Activated T-helper 17 cell treated with anti-CD3 and anti-CD28 coated beads, Interleukin-2, amount 50 U/mL, for 72 hours (primary cell): Measurements from ENCODE around the gene NKX2-1. TPM values are rescaled to one million over a fixed set of nuclear protein-coding genes. Genes with fewer than 3 reads are reported as not detected.

ENCODE experiments used
- ATAC-seq: fragments of 150-1000 bp; cut with Tn5 transposase; replicated peaks from 2 replicates; pipeline ENCODE4 v1.10.0; 2021; ENCODE audit warnings: mild to moderate bottlenecking, moderate library complexity
- H3K27ac Mint-ChIP-seq: one replicate; pipeline ENCODE4 v1.8.0; 2022; ENCODE audit warnings: mixed read lengths
- H3K27me3 Mint-ChIP-seq: one replicate; pipeline ENCODE4 v1.8.0; 2022; ENCODE audit warnings: mixed read lengths
- H3K36me3 Mint-ChIP-seq: one replicate; pipeline ENCODE4 v1.8.0; 2022; ENCODE audit warnings: low read depth, mild to moderate bottlenecking, mixed read lengths
- H3K4me1 Mint-ChIP-seq: one replicate; pipeline ENCODE4 v1.8.0; 2022; ENCODE audit warnings: mixed read lengths
- H3K4me3 Mint-ChIP-seq: one replicate; pipeline ENCODE4 v1.8.0; 2022; ENCODE audit warnings: mild to moderate bottlenecking, mixed read lengths
- H3K9me3 Mint-ChIP-seq: one replicate; pipeline ENCODE4 v1.8.0; 2022; ENCODE audit warnings: mixed read lengths
- total RNA-seq, 2 donors: library from RNA; stranded (reverse); gene quantifications; one replicate each; pipeline ENCODE4 v1.2.3, GENCODE V29; 2022

Gene NKX2-1
- total RNA-seq, 2 donors from 2014 or later, result not detected

DNA sequence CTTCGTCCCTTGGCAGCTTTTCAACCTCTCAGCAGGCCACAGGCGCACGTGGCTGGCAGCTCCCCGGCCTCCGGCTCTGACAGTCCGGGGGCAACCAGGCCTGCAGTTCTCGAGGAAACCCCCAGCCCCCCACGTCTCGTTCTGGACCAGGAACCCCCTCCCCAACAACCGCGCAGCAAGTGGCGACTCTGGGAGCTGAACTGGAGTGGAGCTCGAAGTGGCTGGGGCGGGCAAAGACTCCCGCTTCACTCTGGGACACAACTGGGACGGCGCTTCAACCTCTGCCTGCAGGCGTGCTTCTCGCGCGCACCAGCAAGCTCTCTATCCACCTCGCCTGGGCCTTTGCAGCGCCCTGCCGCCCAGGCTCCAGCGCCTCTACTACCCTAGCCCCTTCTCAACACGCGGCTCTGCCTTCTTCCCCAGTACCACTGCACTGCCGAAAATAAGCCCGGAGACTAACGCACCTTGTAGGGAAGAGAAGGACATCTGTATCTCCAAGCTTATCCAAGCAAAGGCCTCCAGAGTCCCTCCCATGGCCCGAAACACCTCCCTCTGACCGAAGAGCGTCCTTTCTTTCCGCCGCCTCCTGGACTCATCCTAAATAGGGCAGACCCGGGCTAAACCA, 2.4 kb upstream of the NKX2-1 start:
- ATAC-seq, result no peak
- H3K27ac Mint-ChIP-seq, result no peak overlapping the region
- H3K36me3 Mint-ChIP-seq, result peaks cover 5% of the 10 kb centered on the region
- no peaks in the 10 kb centered on the region for H3K9me3 Mint-ChIP-seq
- H3K27me3 Mint-ChIP-seq, result peaks cover 54% of the 10 kb centered on the region
- H3K4me1 Mint-ChIP-seq, result peaks cover 3% of the 10 kb centered on the region
- H3K4me3 Mint-ChIP-seq, result peak overlapping the region; percentile 17

DNA sequence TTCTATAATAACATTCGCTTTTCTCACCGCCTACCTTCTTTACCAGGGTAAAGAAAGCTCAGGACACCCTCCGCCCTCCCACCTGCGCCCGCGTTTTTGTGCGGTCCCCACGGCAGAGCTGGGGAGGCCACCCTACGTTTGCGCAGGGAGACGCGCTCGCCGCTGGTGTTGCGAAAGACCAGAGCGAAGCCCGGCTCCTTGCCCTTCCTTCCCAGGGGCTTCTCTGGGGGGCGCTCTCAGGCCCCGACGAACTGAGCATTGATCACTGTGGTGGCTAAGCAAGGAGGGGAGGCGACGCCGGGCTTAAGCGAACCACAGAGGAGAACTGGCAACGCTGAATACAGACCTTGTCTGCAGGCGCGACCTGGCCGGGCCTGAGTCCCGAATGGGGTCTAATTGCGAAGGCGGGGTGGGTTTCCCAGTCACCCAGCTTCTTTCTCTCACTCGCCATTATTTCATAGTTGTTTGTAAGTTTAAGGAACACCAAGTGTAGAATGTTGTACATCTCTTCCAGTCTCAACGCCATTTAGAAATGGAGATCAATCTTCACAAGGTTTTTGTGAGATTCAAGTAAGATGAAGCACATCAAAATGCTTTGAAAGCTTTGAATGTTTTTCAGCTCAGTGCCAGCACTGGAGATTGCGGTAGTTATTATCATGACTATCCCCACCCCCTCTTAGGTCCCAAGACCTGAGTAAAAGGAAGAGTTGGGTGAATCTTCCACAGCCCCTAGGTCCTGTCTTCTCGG, 1.7 kb upstream of the NKX2-1 start:
- H3K4me1 Mint-ChIP-seq, result peaks cover 3% of the 10 kb centered on the region
- H3K27me3 Mint-ChIP-seq, result peaks cover 51% of the 10 kb centered on the region
- no peak overlapping the region for H3K27ac Mint-ChIP-seq
- ATAC-seq, result no peak
- H3K4me3 Mint-ChIP-seq, result peak overlapping the region; percentile 17
- no peaks in the 10 kb centered on the region for H3K9me3 Mint-ChIP-seq
- peaks cover 5% of the 10 kb centered on the region for H3K36me3 Mint-ChIP-seq

DNA sequence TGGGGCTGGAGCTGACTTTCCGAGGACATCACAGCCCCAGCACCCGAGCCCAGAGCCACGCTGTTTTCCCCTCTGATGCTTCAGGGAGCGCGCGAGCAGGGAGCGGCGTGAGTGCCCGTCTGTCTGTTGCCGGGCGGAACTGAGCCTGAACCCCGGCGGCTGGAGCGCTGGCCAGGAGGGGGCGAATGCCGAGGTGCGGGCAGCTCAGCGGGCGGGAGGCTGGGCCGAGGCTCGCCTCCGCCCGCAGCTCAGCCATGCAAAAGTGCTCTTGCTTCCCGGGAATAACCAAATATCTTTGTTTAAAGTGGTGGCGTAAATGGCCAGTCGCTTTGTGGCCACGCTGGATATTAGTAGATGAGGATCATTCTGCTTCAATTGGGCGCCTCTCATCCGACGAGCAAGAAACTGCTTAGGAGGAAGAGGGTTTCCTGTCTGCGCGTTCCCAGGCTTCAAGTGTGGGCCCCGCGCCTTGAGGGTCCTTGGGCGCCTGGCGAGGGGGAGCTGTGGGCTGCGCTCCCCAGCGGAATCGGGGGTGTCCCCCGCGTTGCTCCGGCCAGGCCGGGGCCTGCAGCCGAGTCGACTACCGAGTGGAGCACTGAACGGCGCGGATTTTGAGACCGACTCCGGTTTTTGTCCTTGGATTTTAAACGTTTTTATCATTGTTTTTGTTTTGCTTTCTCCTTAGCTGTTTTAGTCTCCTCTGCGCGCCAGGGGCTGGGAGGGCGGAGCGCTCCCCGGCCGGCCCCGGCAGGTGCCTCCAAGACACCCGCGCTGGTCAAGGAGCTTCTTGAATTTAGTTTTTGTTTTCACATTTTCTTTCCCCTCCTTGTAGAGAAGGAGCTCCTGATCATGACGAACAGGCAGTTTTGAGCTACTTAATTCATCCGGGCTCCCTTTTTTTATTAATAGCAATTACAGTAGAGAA, 831 bp upstream of the NKX2-1 start:
- no peak for ATAC-seq
- Mint-ChIP-seq H3K27ac (no peak overlapping the region), H3K27me3 (peaks cover 51% of the 10 kb centered on the region), H3K4me3 (peak overlapping the region; percentile 27), H3K4me1 (peaks cover 3% of the 10 kb centered on the region), H3K36me3 (peaks cover 5% of the 10 kb centered on the region), H3K9me3 (no peaks in the 10 kb centered on the region)

DNA sequence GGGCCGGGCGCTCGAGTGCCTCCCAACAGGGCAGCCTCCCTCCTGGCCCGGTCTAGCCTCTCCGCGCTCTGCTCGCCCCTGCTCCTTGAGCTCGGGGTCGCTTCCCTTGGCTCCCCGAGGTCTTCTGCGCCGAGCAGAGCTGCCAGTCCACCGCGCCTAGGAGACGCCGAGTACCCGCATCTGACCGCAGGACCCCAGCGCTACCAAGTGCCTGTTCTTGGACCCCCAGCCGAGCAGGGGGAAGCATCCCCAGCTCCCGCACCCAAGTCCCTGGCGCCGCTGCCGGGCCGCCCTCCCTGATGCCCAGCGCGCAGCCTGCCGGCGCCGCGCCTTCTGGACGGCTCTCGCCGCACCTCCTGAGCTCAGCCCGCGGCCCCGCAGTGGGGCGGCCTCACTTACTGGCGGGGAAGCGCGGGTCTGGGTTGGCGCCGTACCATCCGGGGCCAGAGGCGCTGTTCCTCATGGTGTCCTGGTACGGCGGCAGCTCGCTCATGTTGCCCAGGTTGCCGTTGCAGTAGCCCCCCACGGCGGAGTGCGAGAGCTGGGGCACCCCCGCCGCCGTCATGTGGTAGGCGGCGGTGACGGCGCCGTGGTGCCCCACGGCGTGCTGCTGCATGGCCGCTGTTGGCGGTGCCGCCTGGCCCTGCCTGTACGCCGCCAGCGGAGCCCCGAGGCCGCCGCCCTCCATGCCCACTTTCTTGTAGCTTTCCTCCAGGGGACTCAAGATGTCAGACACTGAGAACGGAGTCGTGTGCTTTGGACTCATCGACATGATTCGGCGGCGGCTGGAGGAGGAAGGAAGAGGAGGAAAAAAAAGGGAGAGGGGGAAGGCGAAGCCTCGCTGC, 1.2 kb downstream of the NKX2-1 start:
- Mint-ChIP-seq H3K4me3 (peak overlapping the region; percentile 65), H3K27me3 (peaks cover 58% of the 10 kb centered on the region), H3K27ac (no peak overlapping the region)

DNA sequence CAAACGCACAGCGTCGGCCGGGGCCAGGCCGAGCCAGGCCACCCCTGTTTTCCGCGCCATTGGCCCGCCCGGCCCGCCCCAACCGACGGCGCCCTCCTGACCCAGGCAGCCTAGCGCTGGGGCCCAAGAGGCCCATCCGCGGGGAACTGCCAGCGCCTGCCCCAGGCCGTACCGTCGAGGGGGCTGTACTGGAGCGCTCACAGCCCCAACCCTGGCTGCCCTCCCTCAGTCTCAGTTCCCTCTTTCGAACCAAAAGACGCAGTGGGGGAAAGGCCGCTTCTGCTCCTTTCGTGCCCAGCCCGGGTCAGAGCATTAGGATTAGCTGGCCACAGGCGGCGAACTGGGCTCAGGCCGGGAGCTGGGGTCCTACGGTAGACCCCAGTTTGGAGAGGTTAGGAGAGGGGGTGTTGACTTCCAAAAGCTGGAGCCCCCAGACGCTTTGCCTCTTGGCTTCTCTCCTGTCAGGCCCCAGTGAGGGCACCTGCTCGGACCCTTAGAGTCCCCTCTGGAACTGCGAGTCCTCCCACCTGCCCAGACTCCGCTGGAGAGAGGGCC, 1.9 kb downstream of the NKX2-1 start:
- H3K4me1 Mint-ChIP-seq, result peaks cover 3% of the 10 kb centered on the region
- H3K9me3 Mint-ChIP-seq, result no peaks in the 10 kb centered on the region
- no peak overlapping the region for H3K4me3 Mint-ChIP-seq
- no peak overlapping the region for H3K27ac Mint-ChIP-seq
- H3K27me3 Mint-ChIP-seq, result peaks cover 58% of the 10 kb centered on the region
- no peak for ATAC-seq
- H3K36me3 Mint-ChIP-seq, result peaks cover 5% of the 10 kb centered on the region

More for the DNA sequence above, 1.2 kb downstream of the NKX2-1 start:
- H3K36me3 Mint-ChIP-seq, result peaks cover 5% of the 10 kb centered on the region
- peaks cover 3% of the 10 kb centered on the region for H3K4me1 Mint-ChIP-seq
- ATAC-seq, result no peak
- H3K9me3 Mint-ChIP-seq, result no peaks in the 10 kb centered on the region

DNA sequence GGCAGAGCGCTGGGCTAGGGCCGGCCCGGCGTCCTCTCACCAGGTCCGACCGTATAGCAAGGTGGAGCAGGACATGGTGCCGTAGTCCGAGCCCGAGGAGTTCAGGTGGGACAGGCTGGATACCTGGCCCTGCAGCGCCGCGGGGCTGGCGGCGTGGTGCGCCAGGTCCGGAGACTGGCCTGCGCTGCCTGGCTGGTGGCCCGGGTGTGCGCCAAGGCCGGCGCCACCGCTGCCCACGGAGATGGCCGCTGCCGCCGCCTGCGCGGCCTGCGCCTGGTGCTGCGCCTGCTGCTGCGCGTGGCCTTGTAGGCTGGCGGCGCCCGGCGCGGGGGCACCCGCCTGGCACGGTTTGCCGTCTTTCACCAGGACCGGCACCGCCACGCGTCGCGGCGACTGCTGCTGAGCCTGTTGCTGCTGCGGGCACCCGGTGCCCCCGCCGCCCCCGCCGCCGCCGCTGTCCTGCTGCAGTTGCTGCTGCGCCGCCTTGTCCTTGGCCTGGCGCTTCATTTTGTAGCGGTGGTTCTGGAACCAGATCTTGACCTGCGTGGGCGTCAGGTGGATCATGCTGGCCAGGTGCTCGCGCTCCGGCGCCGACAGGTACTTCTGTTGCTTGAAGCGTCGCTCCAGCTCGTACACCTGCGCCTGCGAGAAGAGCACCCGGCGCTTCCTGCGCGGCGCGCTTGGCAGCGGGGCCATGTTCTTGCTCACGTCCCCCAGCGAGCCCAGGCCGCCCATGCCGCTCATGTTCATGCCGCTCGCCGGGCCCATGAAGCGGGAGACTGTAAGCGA, 2.6 kb downstream of the NKX2-1 start:
- Mint-ChIP-seq H3K27ac (no peak overlapping the region), H3K36me3 (peaks cover 5% of the 10 kb centered on the region), H3K4me1 (peaks cover 3% of the 10 kb centered on the region), H3K27me3 (peaks cover 60% of the 10 kb centered on the region), H3K4me3 (no peak overlapping the region), H3K9me3 (no peaks in the 10 kb centered on the region)
- no peak for ATAC-seq

DNA sequence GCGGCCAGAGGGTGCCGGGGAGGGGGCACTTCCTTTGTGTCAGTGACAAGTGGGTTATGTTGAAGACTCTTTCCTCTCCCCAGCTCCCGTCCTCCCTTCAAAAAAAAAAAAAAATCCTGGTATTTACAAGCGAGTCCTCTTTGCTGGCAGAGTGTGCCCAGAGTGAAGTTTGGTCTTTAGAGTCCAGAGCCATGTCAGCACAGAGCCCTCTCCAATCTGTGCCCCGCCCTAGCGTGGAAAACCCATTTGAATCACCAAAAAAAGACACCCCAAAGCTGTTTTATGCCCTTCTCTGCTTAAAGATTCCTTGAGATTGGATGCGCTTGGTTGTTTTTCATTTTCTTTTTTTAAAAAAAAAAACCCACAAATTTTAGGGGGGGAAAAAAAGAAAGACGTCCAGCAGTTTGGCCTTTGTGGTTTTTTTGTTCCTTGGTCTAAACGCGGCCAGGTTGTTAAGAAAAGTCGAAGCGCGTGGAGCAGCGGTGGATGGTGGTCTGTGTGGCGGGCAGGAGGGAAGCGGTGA, 3.3 kb downstream of the NKX2-1 start:
- Mint-ChIP-seq H3K27ac (no peak overlapping the region), H3K4me1 (peaks cover 3% of the 10 kb centered on the region), H3K27me3 (peaks cover 60% of the 10 kb centered on the region), H3K4me3 (no peak overlapping the region), H3K9me3 (no peaks in the 10 kb centered on the region), H3K36me3 (peaks cover under 1% of the 10 kb centered on the region)
- no peak for ATAC-seq

DNA sequence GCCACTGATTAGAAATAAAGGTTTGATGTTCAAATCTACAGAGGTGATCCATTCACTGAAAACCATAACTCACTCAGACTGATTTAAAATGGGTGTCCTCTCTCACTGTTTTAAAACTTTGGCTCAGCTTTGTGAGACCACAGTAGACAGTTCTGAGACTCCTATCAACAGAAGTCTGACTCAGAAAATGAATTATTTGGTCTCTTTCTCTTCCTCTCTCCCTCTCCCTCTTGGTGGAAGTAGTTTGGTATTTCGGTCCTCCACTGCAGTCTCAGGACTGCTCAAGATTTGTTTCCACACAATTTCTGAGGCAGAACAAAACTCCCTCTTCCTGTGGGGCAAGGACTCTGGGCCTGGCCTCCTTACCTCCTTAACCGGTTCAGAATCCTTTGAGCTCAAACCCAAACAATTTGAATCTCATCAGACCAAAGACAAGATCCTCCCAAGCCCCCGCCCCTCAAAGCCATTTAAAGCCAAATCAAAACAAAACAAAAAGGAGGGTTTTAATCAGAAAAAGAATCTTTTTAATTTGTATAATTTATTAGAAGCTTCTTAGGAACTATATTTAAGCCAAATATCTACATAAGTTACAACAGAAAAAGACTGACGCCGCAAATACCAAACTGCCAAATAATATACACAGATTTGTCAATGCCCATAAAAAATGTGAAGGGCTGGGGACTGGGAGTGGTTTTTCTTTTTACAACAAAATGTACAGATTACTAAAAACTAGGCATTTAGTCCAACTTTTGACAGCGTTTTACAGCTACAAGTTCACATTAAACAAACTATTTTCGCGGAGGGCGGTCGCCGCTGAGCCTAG, 3.9 kb downstream of the NKX2-1 start:
- Mint-ChIP-seq H3K36me3 (no peaks in the 10 kb centered on the region), H3K4me1 (peaks cover 3% of the 10 kb centered on the region), H3K4me3 (no peak overlapping the region), H3K27ac (no peak overlapping the region), H3K9me3 (no peaks in the 10 kb centered on the region), H3K27me3 (peaks cover 57% of the 10 kb centered on the region)
- ATAC-seq, result no peak

DNA sequence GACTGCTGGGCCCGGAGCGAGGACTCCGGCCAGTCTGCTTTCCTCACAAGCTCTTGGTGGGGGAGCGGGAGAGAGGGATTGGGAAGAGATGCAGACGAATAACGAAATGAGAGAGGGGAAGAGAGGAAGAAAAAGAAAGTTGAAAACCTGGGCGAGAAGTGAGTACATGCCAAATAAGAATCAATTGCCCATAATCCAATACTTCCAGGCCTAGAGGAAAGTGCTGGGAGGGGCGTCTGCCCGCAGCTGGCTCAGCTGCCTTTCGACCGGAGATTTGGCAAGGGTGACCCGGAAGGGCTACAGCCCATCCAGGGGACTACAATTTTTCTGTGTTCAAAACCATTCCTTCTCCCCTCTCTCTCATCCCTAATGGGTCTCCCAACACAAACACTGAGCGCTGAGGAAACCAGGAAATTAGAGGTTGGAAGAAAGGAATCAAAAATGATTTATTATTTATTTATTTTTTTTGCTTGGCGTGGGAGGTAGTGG, 4.9 kb downstream of the NKX2-1 start:
- H3K4me1 Mint-ChIP-seq, result peaks cover 3% of the 10 kb centered on the region
- no peak overlapping the region for H3K4me3 Mint-ChIP-seq
- no peaks in the 10 kb centered on the region for H3K36me3 Mint-ChIP-seq
- H3K9me3 Mint-ChIP-seq, result no peaks in the 10 kb centered on the region
- H3K27me3 Mint-ChIP-seq, result peaks cover 63% of the 10 kb centered on the region
- ATAC-seq, result no peak
- H3K27ac Mint-ChIP-seq, result no peak overlapping the region

DNA sequence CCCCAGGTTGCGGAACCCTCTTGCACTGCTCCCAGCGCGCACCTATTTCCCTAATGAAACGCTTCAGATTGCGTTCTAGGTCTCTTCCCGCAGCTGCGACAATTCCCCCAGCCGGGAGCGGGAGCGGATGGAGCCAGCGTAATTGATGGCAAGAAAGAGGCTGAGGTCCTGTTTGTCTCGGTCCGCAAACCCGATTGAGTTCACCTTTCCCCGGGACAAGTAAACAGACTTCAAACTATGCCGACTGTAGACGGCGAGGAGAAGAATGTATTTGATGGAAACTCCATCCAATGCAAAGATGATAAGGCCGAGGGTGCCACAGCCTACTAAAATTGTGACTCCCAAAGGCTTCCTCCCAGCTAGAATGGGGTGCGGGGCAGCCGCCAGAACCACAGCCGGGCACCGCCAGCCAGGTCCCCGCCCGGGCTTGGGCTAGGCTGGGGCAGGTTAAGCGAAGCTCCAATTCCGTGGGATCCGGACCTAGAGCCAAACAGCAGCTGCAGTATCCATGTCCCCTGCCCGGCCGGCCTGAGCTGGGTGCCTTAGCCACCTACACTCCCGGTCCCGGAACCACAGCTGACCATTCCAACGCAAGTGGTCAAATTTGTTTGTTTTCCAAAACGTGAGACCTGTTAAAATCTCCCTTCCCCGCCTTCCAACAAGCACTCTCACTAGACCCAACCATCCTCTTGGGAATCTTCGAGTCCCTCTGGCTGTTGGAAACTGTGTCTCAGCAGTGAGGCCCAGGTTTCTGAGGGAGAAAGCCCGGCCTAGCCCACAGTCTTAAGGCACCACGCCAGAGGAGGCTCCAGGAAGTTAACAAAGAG, 5.5 kb downstream of the NKX2-1 start:
- Mint-ChIP-seq H3K36me3 (peaks cover under 1% of the 10 kb centered on the region), H3K27me3 (peaks cover 66% of the 10 kb centered on the region), H3K4me3 (no peak overlapping the region), H3K4me1 (peaks cover 2% of the 10 kb centered on the region), H3K27ac (no peak overlapping the region), H3K9me3 (no peaks in the 10 kb centered on the region)
- no peak for ATAC-seq

DNA sequence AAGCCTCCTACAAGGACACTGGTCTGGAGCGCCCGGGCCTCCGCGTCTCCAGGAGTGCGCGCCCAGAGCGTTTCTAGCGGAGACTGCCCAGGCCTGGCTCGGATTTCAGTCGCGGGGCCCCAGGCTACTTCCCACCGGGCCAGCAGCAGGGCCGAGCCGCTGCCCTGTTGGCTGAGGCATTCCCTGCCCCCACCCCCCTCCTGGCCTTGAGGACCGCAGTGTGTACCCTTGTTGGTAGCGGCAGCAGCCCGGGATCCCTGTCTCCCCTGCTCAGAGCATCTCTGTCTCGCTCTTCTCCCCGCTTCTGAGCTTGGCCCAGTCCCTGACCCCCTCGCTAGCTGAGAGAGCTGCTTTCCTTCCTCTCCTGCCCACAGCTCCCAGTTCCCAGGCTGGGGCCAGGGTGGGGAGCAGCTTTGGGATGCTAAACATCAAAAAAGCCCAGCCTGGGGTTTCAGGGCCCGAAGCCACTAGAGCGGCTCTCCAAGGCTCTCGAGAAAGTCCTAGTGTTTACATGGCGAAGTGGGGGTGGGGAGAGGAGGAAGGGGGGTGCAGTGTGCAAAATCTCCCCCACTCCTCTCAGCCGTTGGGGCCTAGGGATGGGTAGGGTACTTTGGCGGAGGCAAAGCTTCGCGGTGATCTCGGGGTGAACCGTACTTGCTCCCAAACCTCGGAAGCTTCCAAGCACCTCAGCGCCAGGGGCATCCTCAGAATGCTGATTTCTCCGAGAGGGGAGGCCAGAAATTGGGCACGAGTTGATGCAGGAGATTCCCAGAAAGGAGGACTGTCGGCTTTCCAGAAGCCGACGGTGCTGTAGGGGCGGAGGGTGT, 6.4 kb downstream of the NKX2-1 start:
- H3K4me1 Mint-ChIP-seq, result no peaks in the 10 kb centered on the region
- no peak overlapping the region for H3K4me3 Mint-ChIP-seq
- no peak overlapping the region for H3K27ac Mint-ChIP-seq
- peaks cover 5% of the 10 kb centered on the region for H3K36me3 Mint-ChIP-seq
- ATAC-seq, result no peak
- H3K27me3 Mint-ChIP-seq, result peaks cover 70% of the 10 kb centered on the region
- H3K9me3 Mint-ChIP-seq, result no peaks in the 10 kb centered on the region
